ENCODE measurements around the gene IQSEC1. TPM values are rescaled to one million over a fixed set of nuclear protein-coding genes. Genes with fewer than 3 reads are reported as not detected.

The IQSEC1 gene
- total and polyA plus RNA-seq, 2 donors (not counting 1 experiment from before 2014, with no cell fraction given) = 96.7 to 222 TPM

- Histone ChIP-seq H3K36me3 (replicated peaks in 1 of 2; ENCODE audit: control extremely low read depth in 1 of 2, control insufficient read depth in 1 of 2, extremely low read depth in 1 of 2, insufficient read depth in 2 of 2, low read length in 1 of 2) (no peaks in the 10 kb centered on the region), H3K27ac (ENCODE audit: low read length in 2 of 2) (no peak overlapping the region), H2AFZ (ENCODE audit: insufficient read depth, low read depth, low read length, poor library complexity, severe bottlenecking) (no peak overlapping the region), H3K9me3 (ENCODE audit: control extremely low read depth in 1 of 3, control insufficient read depth in 2 of 3, insufficient read depth in 1 of 3, low read length in 2 of 3) (peaks cover 0 to 12% (median 0%) of the 10 kb centered on the region in 3 donors), H3K4me3 (ENCODE audit: control extremely low read depth in 1 of 5, extremely low read depth in 1 of 5, insufficient read depth in 1 of 5, low read depth in 2 of 5, low read length in 4 of 5) (no peak overlapping the region), H4K20me1 (ENCODE audit: control insufficient read depth, insufficient read depth, low read length, poor library complexity, severe bottlenecking) (no peaks in the 10 kb centered on the region), H3K4me2 (replicated peaks; ENCODE audit: low read depth, low read length, poor library complexity, severe bottlenecking) (no peak overlapping the region), H3K79me2 (ENCODE audit: control insufficient read depth, insufficient read depth, low read length) (no peaks in the 10 kb centered on the region), H3K9ac (ENCODE audit: low read length) (no peak overlapping the region), H3K4me1 (ENCODE audit: control insufficient read depth in 2 of 2, insufficient read depth in 2 of 2, low read length in 2 of 2) (no peaks in the 10 kb centered on the region), H3K27me3 (replicated peaks in 1 of 4; ENCODE audit: control extremely low read depth in 1 of 4, control insufficient read depth in 3 of 4, insufficient read depth in 4 of 4, low read length in 3 of 4) (peaks cover 0 to 17% (median 3%) of the 10 kb centered on the region in 4 experiments)
- ChIA-PET POLR2A (no interaction called here), CTCF (no interaction called here)
- Mint-ChIP-seq H3K4me1 (no peaks in the 10 kb centered on the region), H3K9me3 (ENCODE audit: insufficient read depth) (no peaks in the 10 kb centered on the region), H3K27ac (no peak overlapping the region), H3K4me3 (no peak overlapping the region), H3K27me3 (peaks cover 23% of the 10 kb centered on the region)
- intact Hi-C loops (cut with micrococcal nuclease) = no loop called here
- ATAC-seq (ENCODE audit: low read depth) (no peak), DNase-seq (no peak)
- WGBS (ENCODE audit: insufficient coverage) = 97% methylated on average over 5 of the region's 7 CpGs
- TF ChIP-seq CTCF (IDR thresholded peaks at IDR 0.05) (no peak), EZH2 (IDR thresholded peaks at IDR 0.05; ENCODE audit: borderline replicate concordance, insufficient read depth, low read depth, low read length, poor library complexity, severe bottlenecking) (no peak)
These were observed 213.4 kb downstream of the IQSEC1 start for GRCh38 chr3:12859840-12860239.

- TF ChIP-seq CTCF (IDR thresholded peaks at IDR 0.05) (no peak), EZH2 (IDR thresholded peaks at IDR 0.05; ENCODE audit: borderline replicate concordance, insufficient read depth, low read depth, low read length, poor library complexity, severe bottlenecking) (no peak)
- no peaks in the 10 kb centered on the region for H3K79me2 ChIP-seq (ENCODE audit: control insufficient read depth, insufficient read depth, low read length)
- POLR2A ChIA-PET = no interaction called here
- no peak overlapping the region for H2AFZ ChIP-seq (ENCODE audit: insufficient read depth, low read depth, low read length, poor library complexity, severe bottlenecking)
- ATAC-seq (ENCODE audit: low read depth) (no peak), DNase-seq (no peak)
- no peak overlapping the region for H3K27ac ChIP-seq (ENCODE audit: low read length in 2 of 2)
- intact Hi-C loops (cut with micrococcal nuclease) = no loop called here
- no peak overlapping the region for H3K4me3 ChIP-seq (ENCODE audit: control extremely low read depth in 1 of 5, extremely low read depth in 1 of 5, insufficient read depth in 1 of 5, low read depth in 2 of 5, low read length in 4 of 5)
- H3K36me3 ChIP-seq (replicated peaks in 1 of 2; ENCODE audit: control extremely low read depth in 1 of 2, control insufficient read depth in 1 of 2, extremely low read depth in 1 of 2, insufficient read depth in 2 of 2, low read length in 1 of 2) = no peaks in the 10 kb centered on the region
- H3K9ac ChIP-seq (ENCODE audit: low read length) = no peak overlapping the region
- peaks cover 0 to 26% (median 3%) of the 10 kb centered on the region in 4 experiments for H3K27me3 ChIP-seq (replicated peaks in 1 of 4; ENCODE audit: control extremely low read depth in 1 of 4, control insufficient read depth in 3 of 4, insufficient read depth in 4 of 4, low read length in 3 of 4)
- 89% methylated on average over 5 of the region's 5 CpGs for WGBS (ENCODE audit: insufficient coverage)
- Mint-ChIP-seq H3K27me3 (peaks cover 36% of the 10 kb centered on the region), H3K4me3 (no peak overlapping the region), H3K4me1 (no peaks in the 10 kb centered on the region), H3K27ac (no peak overlapping the region), H3K9me3 (ENCODE audit: insufficient read depth) (no peaks in the 10 kb centered on the region)
- CTCF ChIA-PET = no interaction called here
- no peaks in the 10 kb centered on the region for H3K4me1 ChIP-seq (ENCODE audit: control insufficient read depth in 2 of 2, insufficient read depth in 2 of 2, low read length in 2 of 2)
- no peaks in the 10 kb centered on the region for H3K9me3 ChIP-seq (ENCODE audit: control extremely low read depth in 1 of 3, control insufficient read depth in 2 of 3, insufficient read depth in 1 of 3, low read length in 2 of 3)
- no peak overlapping the region for H3K4me2 ChIP-seq (replicated peaks; ENCODE audit: low read depth, low read length, poor library complexity, severe bottlenecking)
- no peaks in the 10 kb centered on the region for H4K20me1 ChIP-seq (ENCODE audit: control insufficient read depth, insufficient read depth, low read length, poor library complexity, severe bottlenecking)
These were observed 216.6 kb downstream of the IQSEC1 start for GRCh38 chr3:12856626-12857025.
